SK-N-SH (cell line): ENCODE results near the gene TSSK3. TPM values are rescaled to one million over a fixed set of nuclear protein-coding genes. Genes with fewer than 3 reads are reported as not detected.

Source experiments
- CTCF ChIA-PET: fragments of 300-600, 350-600 bp; formaldehyde crosslinking; extraction: SDS; loops from one replicate; lab custom pipeline; 2021; lab: Yijun Ruan, JAX
- POLR2A ChIA-PET: fragments of 350-600 bp; sonication (Branson Sonifier 250); formaldehyde crosslinking; extraction: SDS; loops from one replicate; lab custom pipeline; 2020; ENCODE audit warnings: antibody characterized with exemption, inconsistent platforms; lab: Yijun Ruan, JAX
- DNase-seq: peaks from one replicate; pipeline ENCODE4 v3.0.0; 2012
- H2AFZ ChIP-seq: fragments of 200-600 bp; sonication (generic); 2 replicates; pipeline ENCODE4 v1.8.1; 2016; ENCODE audit warnings: antibody characterized with exemption, mild to moderate bottlenecking, low read depth
- H3F3A ChIP-seq: fragments of 200-600 bp; sonication (generic); replicated peaks from 2 replicates; pipeline ENCODE3; 2016; ENCODE audit warnings: antibody characterized with exemption, mild to moderate bottlenecking; ENCODE audit not compliant: insufficient read depth
- H3K27ac ChIP-seq, 2 experiments: fragments of 200-500 bp in 1 of 2; fragments of 200-600 bp in 1 of 2; sonication (Bioruptor generic) in 1 of 2; sonication (generic), shearing (Covaris generic) in 1 of 2; 2 replicates each; pipeline versions ENCODE4 v1.5.1 to v1.6.1; 2014 to 2016; ENCODE audit warnings: low read depth in 2 of 2, inconsistent platforms in 1 of 2, low read length in 1 of 2, mild to moderate bottlenecking in 1 of 2, mixed read lengths in 1 of 2
- H3K27me3 ChIP-seq: fragments of 200-600 bp; sonication (generic), shearing (Covaris generic); 2 replicates; pipeline ENCODE4 v1.6.1; 2016; ENCODE audit warnings: mixed run types; ENCODE audit not compliant: insufficient read depth
- H3K36me3 ChIP-seq, 2 experiments: fragments of 200-500 bp in 1 of 2; fragments of 200-600 bp in 1 of 2; sonication (Bioruptor generic) in 1 of 2; sonication (generic) in 1 of 2; replicated peaks in 1 of 2; 2 replicates each; pipeline versions ENCODE3 to v1.5.1; 2014 to 2016; ENCODE audit warnings: low read length in 1 of 2, mild to moderate bottlenecking in 1 of 2; ENCODE audit not compliant: insufficient read depth in 2 of 2, control insufficient read depth in 1 of 2
- H3K4me1 ChIP-seq, 2 experiments: fragments of 200-500 bp in 1 of 2; fragments of 200-600 bp in 1 of 2; sonication (Bioruptor generic) in 1 of 2; sonication (generic), shearing (Covaris generic) in 1 of 2; 2 replicates each; pipeline versions ENCODE4 v1.5.1 to v1.6.1; 2014 to 2016; ENCODE audit warnings: low read depth in 1 of 2, low read length in 1 of 2, mixed run types in 1 of 2; ENCODE audit not compliant: insufficient read depth in 2 of 2, control insufficient read depth in 1 of 2
- H3K4me2 ChIP-seq: fragments of 200-600 bp; sonication (generic), shearing (Covaris generic); 2 replicates; pipeline ENCODE4 v1.6.1; 2017; ENCODE audit warnings: mixed run types
- H3K4me3 ChIP-seq, 2 experiments: fragments of 200-500 bp in 1 of 2; fragments of 200-600 bp in 1 of 2; sonication (Bioruptor generic) in 1 of 2; sonication (generic), shearing (Covaris generic) in 1 of 2; 2 replicates each; pipeline versions ENCODE4 v1.5.1 to v1.8.1; 2014 to 2016; ENCODE audit warnings: low read depth in 2 of 2, inconsistent platforms in 1 of 2, low read length in 1 of 2, mild to moderate bottlenecking in 1 of 2, mixed read lengths in 1 of 2, moderate library complexity in 1 of 2
- H3K79me2 ChIP-seq: fragments of 200-600 bp; sonication (generic); 2 replicates; pipeline ENCODE4 v1.8.1; 2017; ENCODE audit warnings: mild to moderate bottlenecking; ENCODE audit not compliant: insufficient read depth
- H3K9ac ChIP-seq: fragments of 200-600 bp; sonication (generic); 2 replicates; pipeline ENCODE4 v1.6.1; 2017; ENCODE audit warnings: mixed run types
- H3K9me2 ChIP-seq: fragments of 200-600 bp; sonication (generic); 2 replicates; pipeline ENCODE4 v1.6.1; 2017; ENCODE audit warnings: mixed run types
- H3K9me3 ChIP-seq: fragments of 200-600 bp; sonication (generic); 2 replicates; pipeline ENCODE4 v1.6.1; 2017; ENCODE audit warnings: mixed run types, mild to moderate bottlenecking, moderate library complexity
- H4K20me1 ChIP-seq: fragments of 200-600 bp; sonication (generic); 2 replicates; pipeline ENCODE4 v1.6.1; 2017; ENCODE audit warnings: mild to moderate bottlenecking, mixed run types; ENCODE audit not compliant: insufficient read depth
- CHD2 ChIP-seq: fragments of 150-350 bp; IDR thresholded peaks from 2 replicates; pipeline ENCODE4 v1.6.1; 2018; ENCODE audit warnings: low read length; ENCODE audit not compliant: partially characterized antibody
- FOSL2 ChIP-seq: IDR thresholded peaks from 2 replicates; pipeline ENCODE4 v1.4.0; 2012; ENCODE audit warnings: low read depth, mild to moderate bottlenecking, moderate library complexity, borderline replicate concordance
- FOXJ3 ChIP-seq: sonication (generic); formaldehyde crosslinking; IDR thresholded peaks from 2 replicates; pipeline ENCODE4 v1.5.1; 2020; ENCODE audit warnings: mild to moderate bottlenecking, missing genetic modification reagents
- FOXM1 ChIP-seq: IDR thresholded peaks from 2 replicates; pipeline ENCODE4 v1.4.0; 2012; ENCODE audit warnings: low read depth, mild to moderate bottlenecking
- GATA2 ChIP-seq: sonication (generic); formaldehyde crosslinking; IDR thresholded peaks from 2 replicates; pipeline ENCODE4 v1.5.0; 2020; ENCODE audit warnings: mild to moderate bottlenecking, missing genetic modification reagents
- MEF2A ChIP-seq: IDR thresholded peaks from 2 replicates; pipeline ENCODE4 v1.4.0; 2012; ENCODE audit warnings: low read depth, borderline replicate concordance
- MXI1 ChIP-seq: IDR thresholded peaks from 2 replicates; pipeline ENCODE4 v1.6.1; 2012; ENCODE audit warnings: mild to moderate bottlenecking, low read depth, low read length, improper control_type of control experiment
- NFIC ChIP-seq: IDR thresholded peaks from 2 replicates; pipeline ENCODE4 v1.4.0; 2012; ENCODE audit warnings: borderline replicate concordance
- POLR2AphosphoS5 ChIP-seq: IDR thresholded peaks from 2 replicates; pipeline ENCODE4 v1.6.1; 2012; ENCODE audit warnings: low read depth, low read length
- RXRA ChIP-seq: IDR thresholded peaks from 2 replicates; pipeline ENCODE4 v1.4.0; 2012; ENCODE audit warnings: low read depth, mild to moderate bottlenecking, borderline replicate concordance
- SIN3A ChIP-seq: IDR thresholded peaks from 2 replicates; pipeline ENCODE4 v1.6.1; 2012; ENCODE audit warnings: low read depth, mild to moderate bottlenecking, low read length, moderate library complexity, borderline replicate concordance
- SMC3 ChIP-seq: IDR thresholded peaks from 2 replicates; pipeline ENCODE4 v1.6.1; 2012; ENCODE audit warnings: low read depth, low read length, improper control_type of control experiment
- TAF1 ChIP-seq: IDR thresholded peaks from 2 replicates; pipeline ENCODE4 v1.6.1; 2012; ENCODE audit warnings: low read depth, mild to moderate bottlenecking, low read length, moderate library complexity, borderline replicate concordance
- WGBS: methylation state at CpG from one replicate; pipeline ENCODE4 v1.1.6; 2017; ENCODE audit warnings: low lambda C conversion rate; 5-methylcytosine and 5-hydroxymethylcytosine counted together
- polyA plus RNA-seq, 3 experiments: library from polyadenylated mRNA; depleted of rRNA; stranded (reverse); fragments of >200 nt; gene quantifications; 2 replicates each; pipeline ENCODE4 v1.2.3, GENCODE V29; 2012
- TF ChIP-seq, protein P1 (sequence below): IDR thresholded peaks from 2 replicates; pipeline ENCODE4; 2012
- TF ChIP-seq, protein P2 (sequence below): IDR thresholded peaks from 2 replicates; pipeline ENCODE4 v1.4.0; 2012; ENCODE audit warnings: low read depth, borderline replicate concordance
- TF ChIP-seq, protein P3 (sequence below): fragments of 200-600 bp; sonication (generic); IDR thresholded peaks from 2 replicates; pipeline ENCODE4 v1.6.1; 2017; ENCODE audit warnings: antibody characterized with exemption, mild to moderate bottlenecking, moderate library complexity
- TF ChIP-seq, protein P4 (sequence below): fragments of 150-350 bp; IDR thresholded peaks from 2 replicates; pipeline ENCODE4 v1.6.1; 2017; ENCODE audit warnings: antibody characterized with exemption, low read length, low read depth, borderline replicate concordance

The TSSK3 gene
- polyA plus RNA-seq, 1 of the 3 experiments (the other 2 are of a cell fraction): 0.28 TPM

DNA sequence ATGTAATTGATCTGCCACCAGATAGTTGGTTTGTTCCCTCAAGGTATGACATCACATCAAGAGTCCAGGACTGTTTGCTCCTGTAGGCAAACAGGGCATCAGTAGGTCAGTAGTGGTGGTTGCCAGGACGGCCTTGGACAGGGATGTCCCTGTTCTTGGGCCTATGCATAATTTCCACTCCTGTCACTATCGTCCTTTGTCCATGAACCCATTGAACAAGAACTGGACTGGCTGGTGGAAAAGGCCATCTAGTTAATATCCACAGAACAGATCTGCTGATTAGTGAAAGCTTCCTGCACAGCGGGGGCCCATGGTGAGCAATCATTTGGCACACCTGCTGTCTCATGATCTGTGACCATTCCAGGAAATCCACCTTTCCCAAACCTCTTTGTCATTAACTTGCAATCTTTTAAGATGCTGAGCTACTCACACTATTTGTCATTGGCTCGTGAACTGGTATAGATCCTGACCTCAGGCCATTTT is 44.3 kb downstream of the TSSK3 start:
- no peaks in the 10 kb centered on the region for H3F3A ChIP-seq
- H3K9me3 ChIP-seq: no peaks in the 10 kb centered on the region
- TF ChIP-seq CHD2 (no peak), RXRA (no peak), MXI1 (no peak), SIN3A (no peak), MEF2A (no peak), NFIC (no peak), SMC3 (no peak), GATA2 (no peak), TAF1 (no peak), FOSL2 (no peak), POLR2AphosphoS5 (no peak), FOXM1 (no peak), FOXJ3 (CRISPR knock-in tag) (no peak)
- TF ChIP-seq, protein P1, sequence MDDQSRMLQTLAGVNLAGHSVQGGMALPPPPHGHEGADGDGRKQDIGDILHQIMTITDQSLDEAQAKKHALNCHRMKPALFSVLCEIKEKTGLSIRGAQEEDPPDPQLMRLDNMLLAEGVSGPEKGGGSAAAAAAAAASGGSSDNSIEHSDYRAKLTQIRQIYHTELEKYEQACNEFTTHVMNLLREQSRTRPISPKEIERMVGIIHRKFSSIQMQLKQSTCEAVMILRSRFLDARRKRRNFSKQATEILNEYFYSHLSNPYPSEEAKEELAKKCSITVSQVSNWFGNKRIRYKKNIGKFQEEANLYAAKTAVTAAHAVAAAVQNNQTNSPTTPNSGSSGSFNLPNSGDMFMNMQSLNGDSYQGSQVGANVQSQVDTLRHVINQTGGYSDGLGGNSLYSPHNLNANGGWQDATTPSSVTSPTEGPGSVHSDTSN: no peak
- TF ChIP-seq, protein P2, sequence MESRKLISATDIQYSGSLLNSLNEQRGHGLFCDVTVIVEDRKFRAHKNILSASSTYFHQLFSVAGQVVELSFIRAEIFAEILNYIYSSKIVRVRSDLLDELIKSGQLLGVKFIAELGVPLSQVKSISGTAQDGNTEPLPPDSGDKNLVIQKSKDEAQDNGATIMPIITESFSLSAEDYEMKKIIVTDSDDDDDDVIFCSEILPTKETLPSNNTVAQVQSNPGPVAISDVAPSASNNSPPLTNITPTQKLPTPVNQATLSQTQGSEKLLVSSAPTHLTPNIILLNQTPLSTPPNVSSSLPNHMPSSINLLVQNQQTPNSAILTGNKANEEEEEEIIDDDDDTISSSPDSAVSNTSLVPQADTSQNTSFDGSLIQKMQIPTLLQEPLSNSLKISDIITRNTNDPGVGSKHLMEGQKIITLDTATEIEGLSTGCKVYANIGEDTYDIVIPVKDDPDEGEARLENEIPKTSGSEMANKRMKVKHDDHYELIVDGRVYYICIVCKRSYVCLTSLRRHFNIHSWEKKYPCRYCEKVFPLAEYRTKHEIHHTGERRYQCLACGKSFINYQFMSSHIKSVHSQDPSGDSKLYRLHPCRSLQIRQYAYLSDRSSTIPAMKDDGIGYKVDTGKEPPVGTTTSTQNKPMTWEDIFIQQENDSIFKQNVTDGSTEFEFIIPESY: no peak
- TF ChIP-seq, protein P3, sequence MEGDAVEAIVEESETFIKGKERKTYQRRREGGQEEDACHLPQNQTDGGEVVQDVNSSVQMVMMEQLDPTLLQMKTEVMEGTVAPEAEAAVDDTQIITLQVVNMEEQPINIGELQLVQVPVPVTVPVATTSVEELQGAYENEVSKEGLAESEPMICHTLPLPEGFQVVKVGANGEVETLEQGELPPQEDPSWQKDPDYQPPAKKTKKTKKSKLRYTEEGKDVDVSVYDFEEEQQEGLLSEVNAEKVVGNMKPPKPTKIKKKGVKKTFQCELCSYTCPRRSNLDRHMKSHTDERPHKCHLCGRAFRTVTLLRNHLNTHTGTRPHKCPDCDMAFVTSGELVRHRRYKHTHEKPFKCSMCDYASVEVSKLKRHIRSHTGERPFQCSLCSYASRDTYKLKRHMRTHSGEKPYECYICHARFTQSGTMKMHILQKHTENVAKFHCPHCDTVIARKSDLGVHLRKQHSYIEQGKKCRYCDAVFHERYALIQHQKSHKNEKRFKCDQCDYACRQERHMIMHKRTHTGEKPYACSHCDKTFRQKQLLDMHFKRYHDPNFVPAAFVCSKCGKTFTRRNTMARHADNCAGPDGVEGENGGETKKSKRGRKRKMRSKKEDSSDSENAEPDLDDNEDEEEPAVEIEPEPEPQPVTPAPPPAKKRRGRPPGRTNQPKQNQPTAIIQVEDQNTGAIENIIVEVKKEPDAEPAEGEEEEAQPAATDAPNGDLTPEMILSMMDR: no peak
- TF ChIP-seq, protein P4, sequence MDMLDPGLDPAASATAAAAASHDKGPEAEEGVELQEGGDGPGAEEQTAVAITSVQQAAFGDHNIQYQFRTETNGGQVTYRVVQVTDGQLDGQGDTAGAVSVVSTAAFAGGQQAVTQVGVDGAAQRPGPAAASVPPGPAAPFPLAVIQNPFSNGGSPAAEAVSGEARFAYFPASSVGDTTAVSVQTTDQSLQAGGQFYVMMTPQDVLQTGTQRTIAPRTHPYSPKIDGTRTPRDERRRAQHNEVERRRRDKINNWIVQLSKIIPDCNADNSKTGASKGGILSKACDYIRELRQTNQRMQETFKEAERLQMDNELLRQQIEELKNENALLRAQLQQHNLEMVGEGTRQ: no peak
- DNase-seq: no peak
- H3K79me2 ChIP-seq: no peaks in the 10 kb centered on the region
- 80% methylated on average over 3 of the region's 4 CpGs for WGBS
- H3K4me3 ChIP-seq: no peak overlapping the region
- no peaks in the 10 kb centered on the region for H3K36me3 ChIP-seq
- no peaks in the 10 kb centered on the region for H4K20me1 ChIP-seq
- POLR2A ChIA-PET: interaction anchor here (0.6 kb wide), 1 partner anchor 85 kb away, joined by 5 read pairs; no protein-coding TSS in a partner anchor
- H3K27me3 ChIP-seq: no peaks in the 10 kb centered on the region
- no peak overlapping the region for H2AFZ ChIP-seq
- CTCF ChIA-PET: no interaction called here
- H3K4me1 ChIP-seq: peaks cover 0 to 3% of the 10 kb centered on the region in 2 experiments; a peak in 1 of 4 replicates
- no peak overlapping the region for H3K4me2 ChIP-seq
- no peaks in the 10 kb centered on the region for H3K9me2 ChIP-seq
- no peak overlapping the region for H3K27ac ChIP-seq
- H3K9ac ChIP-seq: no peak overlapping the region
